Vagina (tissue), 2 donors: ENCODE data around the gene CDH4.
"Not testable (repeated sequence)": the region's sequence is repeated elsewhere in the genome, so short reads cannot be mapped to it uniquely, and the experiment has no call there.

ENCODE experiments used
- CTCF ChIP-seq, 3 experiments: fragments of 450-650 bp in 2 of 3; fragments of 200-600 bp in 1 of 3; sonication (generic) in 1 of 3; IDR thresholded peaks; one replicate each; pipeline ENCODE4 v1.5.1; 2017 to 2019; ENCODE audit warnings: antibody characterized with exemption in 3 of 3, mild to moderate bottlenecking in 2 of 3, moderate library complexity in 2 of 3
- POLR2AphosphoS5 ChIP-seq, 2 donors: sonication (generic); formaldehyde crosslinking; IDR thresholded peaks; one replicate each; pipeline ENCODE4 v1.9.0; 2017; ENCODE audit warnings: antibody characterized with exemption in 2 of 2, mild to moderate bottlenecking in 2 of 2, low read depth in 1 of 2; ENCODE audit not compliant: insufficient read depth in 1 of 2

- not testable (repeated sequence) for TF ChIP-seq CTCF (IDR thresholded peaks at IDR 0.05); POLR2AphosphoS5 (IDR thresholded peaks at IDR 0.05; ENCODE audit: insufficient read depth in 1 of 2, low read depth in 1 of 2)
Observed at GRCh38 chr20:61945495-61945894, 693.4 kb downstream of the CDH4 start.
